GM21423 (cell line): ENCODE measurements around the gene SLC24A3.

Source experiments
- ATAC-seq: cut with Tn5 transposase; IDR thresholded peaks from one replicate; pipeline ENCODE4 v1.9.1; 2021; ENCODE audit warnings: mild to moderate bottlenecking, moderate library complexity; ENCODE audit not compliant: unreplicated experiment

Gene SLC24A3

DNA sequence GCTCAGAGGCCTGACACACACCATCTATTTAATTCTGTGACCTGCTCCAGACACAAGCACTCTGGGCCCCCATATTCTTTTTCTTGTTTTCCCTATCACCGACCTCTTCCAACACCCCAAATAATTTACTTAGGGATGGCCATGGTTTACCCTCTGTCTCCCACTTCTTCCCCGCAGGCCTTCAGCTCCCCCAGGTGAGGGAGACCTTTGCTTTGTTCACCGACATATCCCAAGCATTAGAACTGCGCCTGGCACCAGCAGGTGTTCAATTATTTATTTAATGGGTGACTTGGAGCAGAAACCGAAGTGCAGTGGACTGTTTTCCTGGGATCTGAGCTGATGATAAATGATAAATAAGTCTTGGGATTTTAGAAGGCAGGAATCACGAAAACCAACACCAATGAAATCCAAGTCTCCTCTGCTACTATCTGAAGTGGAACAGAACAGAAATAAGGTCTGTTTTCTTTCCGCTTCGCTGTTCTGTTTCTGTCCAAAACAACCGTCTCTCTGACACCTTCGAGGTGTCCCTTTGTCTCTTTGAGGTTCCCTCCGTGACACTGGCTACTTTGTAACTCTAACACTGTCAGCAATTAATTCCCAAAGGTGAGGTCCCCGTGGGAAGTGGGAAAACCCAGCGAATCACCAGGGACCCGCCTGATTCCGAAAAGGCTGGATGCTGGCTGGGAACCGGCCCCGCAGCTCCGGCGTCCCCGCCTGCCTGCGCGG, 544.5 kb downstream of the SLC24A3 start:
- no peak for ATAC-seq

DNA sequence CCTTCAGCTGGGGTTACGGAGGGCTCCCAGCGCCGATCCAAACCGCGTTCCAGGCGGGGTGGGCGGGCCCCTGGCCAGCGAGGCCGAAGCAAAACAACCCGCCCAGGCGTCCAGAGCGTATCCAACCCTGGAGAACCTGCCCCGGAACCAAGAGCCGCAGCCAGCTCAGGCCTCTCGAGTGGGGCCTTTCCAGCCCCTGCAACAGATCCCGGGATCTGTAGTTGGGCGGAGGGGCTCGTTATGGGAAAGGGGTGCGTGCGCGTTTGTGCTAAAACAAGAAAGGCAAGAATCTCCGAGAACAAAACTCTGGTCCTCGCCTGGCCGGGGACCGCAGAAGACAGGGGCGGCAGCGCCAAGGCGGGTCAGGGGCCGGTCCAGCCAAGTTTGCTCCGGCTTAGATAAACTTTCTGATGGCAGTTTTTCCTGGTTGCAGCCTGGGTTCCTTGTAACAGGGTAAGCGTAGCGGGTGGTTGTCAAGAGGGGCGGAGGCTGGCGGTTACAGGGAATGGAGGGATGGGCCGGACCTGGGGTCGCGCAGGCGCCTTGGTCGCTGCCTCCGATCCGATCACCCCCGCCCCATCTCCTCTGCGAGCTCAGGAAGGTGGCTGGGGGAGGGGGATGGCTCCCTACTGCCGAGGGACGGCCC, 545.2 kb downstream of the SLC24A3 start:
- no peak for ATAC-seq

DNA sequence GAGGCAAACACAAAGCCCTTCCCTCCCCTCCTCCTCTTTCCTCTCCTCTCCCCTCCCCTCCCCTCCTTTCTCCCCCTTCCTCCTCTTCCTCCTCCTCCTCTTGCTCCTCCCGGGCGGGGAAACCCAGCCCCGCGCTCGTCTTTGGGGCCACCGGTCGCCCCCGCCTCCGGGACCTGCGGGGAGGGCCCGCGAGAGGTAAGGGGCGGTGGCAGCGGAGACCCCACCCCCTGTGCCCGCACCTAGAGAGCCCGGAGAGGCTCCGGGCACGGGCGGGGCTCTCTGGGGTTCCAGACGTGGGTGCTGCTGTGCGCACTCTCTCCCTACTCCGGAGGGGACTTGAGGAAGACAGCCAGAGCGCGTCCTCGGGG, 545.7 kb downstream of the SLC24A3 start, which contains the start of gene RIN2:
Gene RIN2 (plus strand): TSS at position 126 of the 368 bp plus-strand sequence. CDS start 131,344 bp downstream, outside the sequence.
- no peak for ATAC-seq

DNA sequence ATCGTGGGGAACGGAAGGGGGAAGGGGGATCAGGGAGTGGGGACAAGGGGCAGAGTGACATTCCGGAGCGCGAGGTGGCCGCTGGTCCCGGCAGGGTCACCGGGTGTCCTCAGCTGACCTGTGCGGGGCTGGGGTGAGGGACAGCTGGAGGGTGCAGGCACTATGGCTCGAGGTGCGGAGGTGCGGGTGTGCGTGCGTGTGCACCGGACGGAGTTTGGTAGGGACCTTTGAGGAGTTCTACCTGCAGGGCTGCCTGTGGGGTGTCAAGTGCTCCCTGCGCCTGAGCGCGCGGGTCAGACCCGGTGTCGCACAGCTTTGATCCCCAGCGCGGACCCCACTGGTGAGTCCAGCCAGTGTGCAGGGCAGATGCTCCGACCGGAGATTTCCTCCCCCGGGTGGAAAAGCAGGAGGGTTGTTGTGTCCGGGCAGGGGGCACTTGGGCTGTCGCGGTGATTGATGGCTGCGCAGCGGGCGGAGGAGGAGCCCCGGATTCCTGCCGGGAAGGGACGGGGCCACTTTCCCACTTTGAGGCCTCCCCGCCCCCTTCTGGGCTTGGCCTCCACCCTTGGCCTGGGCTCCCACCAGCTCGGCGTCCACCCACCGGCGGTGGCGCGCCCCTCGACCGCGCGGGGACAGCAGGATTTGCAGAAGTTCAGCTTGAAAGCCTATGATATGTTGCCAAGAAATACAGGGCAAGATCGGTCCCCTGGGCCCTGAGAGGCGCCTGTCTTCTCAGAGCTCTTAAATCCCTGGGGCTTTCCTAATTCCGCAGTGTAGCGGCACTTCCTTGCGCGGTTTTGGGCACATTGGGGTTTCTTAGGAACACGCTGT, 546.3 kb downstream of the SLC24A3 start:
- no peak for ATAC-seq

DNA sequence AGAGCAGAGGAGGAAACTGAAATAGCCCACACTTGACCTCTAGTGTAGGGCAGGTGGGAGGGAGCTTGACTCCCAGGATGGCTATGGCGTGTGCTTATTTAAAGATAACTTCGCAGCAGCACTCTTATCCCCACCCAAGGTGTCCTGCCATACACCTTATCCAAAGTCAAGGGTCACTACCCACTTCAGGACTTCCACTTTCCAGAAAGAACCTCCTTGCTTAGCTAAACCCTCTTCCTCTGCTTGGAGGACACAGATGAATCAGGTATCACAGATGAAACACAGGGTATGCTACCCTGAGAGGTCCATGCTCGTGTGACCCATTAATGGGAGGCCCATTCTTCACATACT, 547.9 kb downstream of the SLC24A3 start:
- ATAC-seq: no peak

DNA sequence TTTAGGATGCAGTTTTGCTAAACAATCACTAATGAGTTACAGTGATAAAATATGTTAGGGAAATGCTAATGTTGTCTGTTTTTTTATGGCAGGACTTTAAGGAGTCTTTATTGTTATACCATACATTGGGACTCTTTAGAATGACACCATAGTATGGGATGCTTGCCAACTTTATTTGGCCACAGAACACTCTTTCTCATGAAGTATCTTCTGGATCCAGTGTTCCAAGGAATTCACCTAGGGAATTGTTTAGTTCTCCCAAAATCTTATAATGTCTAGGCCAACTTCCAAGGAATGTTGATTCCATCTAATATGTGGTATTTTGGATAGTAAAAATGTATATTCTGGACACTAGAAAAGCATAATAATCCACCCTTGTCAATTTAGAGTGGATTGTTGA, 548.9 kb downstream of the SLC24A3 start:
- ATAC-seq: no peak

DNA sequence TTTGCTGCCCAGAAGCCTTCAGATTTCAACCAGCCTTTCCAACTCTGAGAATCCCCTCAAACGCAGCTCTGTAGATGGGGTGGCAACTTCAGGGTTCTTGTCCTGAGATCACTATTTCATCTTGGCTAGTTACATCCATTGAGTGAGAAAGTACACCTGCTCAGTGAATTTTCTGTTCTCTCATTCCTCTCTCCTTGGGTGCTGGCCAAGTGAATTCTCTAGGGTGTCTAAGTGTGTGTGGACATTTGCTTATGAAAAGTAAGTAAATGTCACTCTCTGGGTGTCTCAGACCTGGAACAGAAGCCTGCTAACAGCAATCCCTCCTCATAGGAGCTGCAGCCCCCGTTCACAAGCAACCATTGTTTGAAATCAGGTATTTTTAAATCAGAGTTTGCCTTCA, 549.4 kb downstream of the SLC24A3 start:
- ATAC-seq: no peak

DNA sequence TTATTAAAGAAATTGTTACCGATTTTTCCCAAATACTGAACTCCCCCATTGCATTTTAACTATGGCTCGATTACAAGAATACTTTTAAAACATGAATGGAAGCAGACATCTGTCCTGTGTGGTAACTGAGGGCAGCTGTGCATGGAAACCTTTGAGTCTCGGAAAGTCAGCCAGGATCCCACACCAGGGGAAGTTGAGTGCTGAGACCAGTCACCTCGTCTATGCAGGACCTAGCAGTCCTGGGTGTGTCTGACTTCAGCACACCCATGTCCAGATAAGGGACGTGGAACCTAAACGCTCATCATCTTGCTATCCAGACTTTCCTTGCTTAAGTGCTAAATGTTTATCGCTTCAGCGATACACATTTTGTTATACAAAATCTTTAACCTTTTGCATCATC, 551.8 kb downstream of the SLC24A3 start:
- ATAC-seq: no peak

DNA sequence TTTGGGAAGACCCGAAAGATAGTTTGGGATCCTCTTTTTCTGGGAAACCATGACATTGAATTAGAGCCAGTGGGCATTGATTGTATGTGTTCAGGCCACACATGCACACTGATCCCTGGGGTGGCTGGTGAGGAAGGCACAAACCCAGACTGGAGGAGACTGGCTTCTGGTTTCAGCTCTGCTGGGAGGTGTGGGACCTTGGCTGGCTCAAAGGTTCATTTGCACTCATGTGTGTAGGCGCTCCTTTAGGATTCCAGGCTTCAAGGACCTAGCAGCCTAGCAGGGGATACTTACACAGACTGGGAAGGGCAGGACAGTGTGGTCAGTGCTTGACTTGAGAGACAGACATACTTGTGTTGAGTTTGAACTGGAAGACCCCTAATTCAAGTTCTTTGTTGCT, 552.8 kb downstream of the SLC24A3 start:
- no peak for ATAC-seq

DNA sequence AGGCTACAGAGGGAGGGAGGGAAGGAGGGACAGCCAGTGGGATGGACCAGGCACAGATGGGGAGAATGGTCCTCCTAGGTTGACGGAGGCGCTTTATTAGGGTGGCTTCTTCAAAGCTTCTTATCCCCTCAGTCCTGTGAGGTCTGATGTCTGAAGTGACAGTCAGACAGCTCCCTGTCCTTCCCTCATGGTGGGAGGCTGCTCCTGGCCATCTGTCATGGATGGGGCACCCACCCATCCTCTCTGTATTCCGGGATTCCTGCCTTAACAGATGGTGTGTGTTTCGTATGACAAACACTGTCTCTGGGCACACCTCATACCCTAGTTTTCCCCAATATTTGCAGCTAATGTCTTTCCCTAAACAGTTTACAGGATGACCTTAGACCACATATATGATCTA, 553.5 kb downstream of the SLC24A3 start:
- no peak for ATAC-seq

DNA sequence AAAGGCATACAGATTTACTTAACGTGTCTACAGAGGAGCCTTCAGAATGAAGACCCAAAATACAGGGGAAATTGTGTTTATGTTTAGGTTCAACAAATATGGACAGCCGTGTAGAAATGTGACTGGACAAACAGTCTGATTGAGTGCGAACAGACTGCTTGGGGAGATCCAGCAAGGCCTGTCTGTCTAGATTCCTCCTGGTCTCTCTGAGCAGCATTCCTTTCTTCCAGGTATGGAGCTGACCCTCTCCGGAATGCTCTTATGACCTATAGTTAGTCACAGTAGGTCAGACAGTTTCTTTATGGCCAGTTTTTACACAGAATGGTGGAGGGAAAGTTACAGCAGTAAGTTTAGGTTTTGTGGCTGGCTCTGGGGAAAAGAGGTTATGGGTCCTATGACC, 554.6 kb downstream of the SLC24A3 start:
- no peak for ATAC-seq

DNA sequence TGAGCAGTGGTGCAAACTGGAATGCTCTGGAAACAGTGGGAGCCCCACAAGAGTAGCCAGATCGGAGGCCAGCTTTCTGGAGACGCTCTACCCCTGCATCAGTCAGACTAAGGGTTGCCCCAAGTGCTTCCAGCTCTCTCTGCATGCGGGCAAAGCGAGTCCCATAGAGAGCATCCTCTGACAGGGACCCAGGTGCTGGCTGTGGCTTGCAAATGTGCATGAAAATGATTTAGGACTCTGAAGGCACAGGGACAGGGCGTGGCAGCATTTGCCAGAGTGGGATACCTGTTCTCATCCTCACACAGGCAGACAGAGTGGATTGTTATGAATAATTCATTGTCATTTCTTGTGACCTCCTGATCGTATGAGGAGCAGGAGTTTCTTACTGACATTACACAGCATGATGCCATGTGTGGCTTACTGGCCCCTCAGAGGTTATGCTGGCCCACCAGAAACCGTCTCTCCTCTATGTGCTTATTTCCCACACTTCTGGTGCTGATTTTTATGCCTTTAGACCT, 555.9 kb downstream of the SLC24A3 start:
- no peak for ATAC-seq

DNA sequence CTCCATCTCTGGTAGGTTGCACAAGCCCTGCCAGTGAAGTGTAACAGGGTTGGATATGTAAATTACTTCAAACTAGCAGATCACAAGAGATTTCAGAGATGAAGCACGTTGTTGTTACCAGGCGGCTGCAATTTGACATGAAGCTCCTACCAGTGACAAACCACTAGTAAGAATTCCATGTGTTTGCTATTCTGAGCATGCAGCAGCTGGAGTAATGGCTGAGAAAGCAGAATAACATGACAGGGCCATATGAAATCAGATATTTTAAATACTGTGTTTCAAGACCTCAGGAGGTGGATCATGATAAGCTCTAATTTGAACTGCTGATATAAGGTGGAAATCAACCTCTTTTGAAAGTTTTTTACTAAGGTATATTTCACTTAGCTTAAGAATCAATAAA, 557.1 kb downstream of the SLC24A3 start:
- ATAC-seq: no peak

DNA sequence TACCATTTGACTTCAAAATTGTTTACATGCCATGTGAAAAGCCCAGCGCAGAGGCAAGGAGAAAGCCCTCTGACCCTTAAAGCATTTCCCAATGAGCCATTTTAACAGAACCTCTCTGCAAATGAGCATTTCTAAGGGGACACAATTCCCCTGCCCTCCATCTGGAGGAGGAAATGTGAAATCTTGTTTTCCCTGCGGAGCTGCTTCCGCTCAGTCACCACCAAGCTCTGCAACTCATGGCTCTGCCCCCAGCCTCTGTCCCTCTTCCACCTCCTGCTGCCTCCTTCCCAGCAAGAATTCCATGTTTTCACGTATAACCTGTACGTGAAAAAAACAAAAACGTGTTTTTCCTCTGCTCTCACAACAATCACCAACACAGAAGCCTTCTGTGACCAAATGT, 557.9 kb downstream of the SLC24A3 start:
- no peak for ATAC-seq

DNA sequence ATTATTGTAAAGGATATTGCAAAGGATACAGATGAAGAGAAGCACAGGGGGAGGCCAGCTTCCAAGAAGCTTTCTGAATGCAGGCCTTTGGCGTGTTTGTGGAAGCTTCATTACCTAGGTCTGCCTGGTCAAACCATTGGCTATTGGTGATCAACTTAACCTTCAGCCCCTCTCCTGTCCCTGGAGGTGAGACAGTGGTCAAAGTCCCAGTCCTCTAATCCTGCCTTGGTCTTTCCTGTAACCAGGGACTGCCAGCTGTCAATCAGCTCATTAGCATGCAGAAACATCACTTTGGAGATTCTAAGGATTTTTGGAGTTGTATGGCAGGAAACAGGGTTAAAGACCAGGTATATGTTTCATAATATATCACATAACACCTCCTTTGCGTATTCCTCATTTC, 558.6 kb downstream of the SLC24A3 start:
- no peak for ATAC-seq
